H9 (cell line): ENCODE data around the gene TMPRSS6. TPM values are rescaled to one million over a fixed set of nuclear protein-coding genes. Genes with fewer than 3 reads are reported as not detected.

Source experiments
- DNase-seq: peaks from one replicate; pipeline ENCODE4 v3.0.0-alpha.2; 2017
- H2AFZ ChIP-seq: one replicate; pipeline ENCODE4 v1.6.1; 2013; ENCODE audit warnings: mild to moderate bottlenecking, low read length, control low read depth, moderate library complexity
- H2AK5ac ChIP-seq: 2 replicates; pipeline ENCODE4 v1.6.1; 2013; ENCODE audit warnings: low read length, control low read depth, mixed read lengths; ENCODE audit not compliant: insufficient read length
- H2BK120ac ChIP-seq: one replicate; pipeline ENCODE4 v1.6.1; 2013; ENCODE audit warnings: low read depth, mild to moderate bottlenecking, low read length, control low read depth, inconsistent platforms; ENCODE audit not compliant: poor library complexity, severe bottlenecking
- H2BK12ac ChIP-seq: 2 replicates; pipeline ENCODE4 v1.6.1; 2013; ENCODE audit warnings: low read length, control low read depth, mixed read lengths, low read depth; ENCODE audit not compliant: insufficient read length
- H2BK15ac ChIP-seq: 2 replicates; pipeline ENCODE4 v1.6.1; 2013; ENCODE audit warnings: low read depth, low read length, control low read depth
- H2BK20ac ChIP-seq: one replicate; pipeline ENCODE4 v1.6.1; 2013; ENCODE audit warnings: low read depth, mild to moderate bottlenecking, low read length, control low read depth, inconsistent platforms; ENCODE audit not compliant: poor library complexity, severe bottlenecking
- H2BK5ac ChIP-seq: 2 replicates; pipeline ENCODE4 v1.6.1; 2013; ENCODE audit warnings: low read length, control low read depth, mixed read lengths; ENCODE audit not compliant: insufficient read length
- H3K14ac ChIP-seq: 2 replicates; pipeline ENCODE4 v1.6.1; 2013; ENCODE audit warnings: low read length, control low read depth; ENCODE audit not compliant: insufficient read depth
- H3K18ac ChIP-seq: 2 replicates; pipeline ENCODE4 v1.6.1; 2013; ENCODE audit warnings: low read depth, mild to moderate bottlenecking, mixed read lengths, low read length, control low read depth; ENCODE audit not compliant: insufficient read length
- H3K23ac ChIP-seq: 2 replicates; pipeline ENCODE4 v1.6.1; 2013; ENCODE audit warnings: low read length, control low read depth, mixed read lengths, low read depth; ENCODE audit not compliant: insufficient read length
- H3K23me2 ChIP-seq: 2 replicates; pipeline ENCODE4 v1.6.1; 2013; ENCODE audit warnings: low read depth, mild to moderate bottlenecking, mixed read lengths, low read length, control low read depth; ENCODE audit not compliant: insufficient read length, poor library complexity, severe bottlenecking
- H3K27ac ChIP-seq: 2 replicates; pipeline ENCODE4 v1.5.1; 2013; ENCODE audit warnings: low read length, control low read depth, mixed read lengths, low read depth; ENCODE audit not compliant: insufficient read length
- H3K27me3 ChIP-seq: 2 replicates; pipeline ENCODE4 v1.6.1; 2013; ENCODE audit warnings: low read length, control low read depth, inconsistent platforms; ENCODE audit not compliant: insufficient read depth
- H3K4ac ChIP-seq: 2 replicates; pipeline ENCODE4 v1.6.1; 2013; ENCODE audit warnings: low read depth, mild to moderate bottlenecking, control low read depth, inconsistent platforms, low read length, moderate library complexity
- H3K4me1 ChIP-seq: 2 replicates; pipeline ENCODE4 v1.6.1; 2013; ENCODE audit warnings: low read length, control low read depth, inconsistent platforms; ENCODE audit not compliant: insufficient read depth
- H3K4me2 ChIP-seq: 2 replicates; pipeline ENCODE4 v1.6.1; 2013; ENCODE audit warnings: low read length, control low read depth, mixed read lengths; ENCODE audit not compliant: insufficient read length, insufficient read depth
- H3K56ac ChIP-seq: 2 replicates; pipeline ENCODE4 v1.6.1; 2013; ENCODE audit warnings: low read depth, mild to moderate bottlenecking, mixed read lengths, low read length, control low read depth; ENCODE audit not compliant: insufficient read length
- H3K79me1 ChIP-seq: 2 replicates; pipeline ENCODE4 v1.6.1; 2013; ENCODE audit warnings: low read depth, mild to moderate bottlenecking, moderate library complexity, low read length, control low read depth, inconsistent platforms; ENCODE audit not compliant: insufficient read depth, poor library complexity, severe bottlenecking
- H3K79me2 ChIP-seq: 2 replicates; pipeline ENCODE4 v1.6.1; 2013; ENCODE audit warnings: low read length, control low read depth, inconsistent platforms; ENCODE audit not compliant: insufficient read depth
- H3K9ac ChIP-seq: 2 replicates; pipeline ENCODE4 v1.6.1; 2013; ENCODE audit warnings: low read length, control low read depth, mixed read lengths; ENCODE audit not compliant: insufficient read length; ENCODE audit errors: extremely low read depth
- H3K9me3 ChIP-seq: one replicate; pipeline ENCODE4 v1.6.1; 2013; ENCODE audit warnings: low read depth, low read length, inconsistent platforms; ENCODE audit not compliant: control insufficient read depth
- H3T11ph ChIP-seq: one replicate; pipeline ENCODE4 v1.6.1; 2013; ENCODE audit warnings: mild to moderate bottlenecking, low read length, control low read depth, inconsistent platforms
- H4K20me1 ChIP-seq: one replicate; pipeline ENCODE4 v1.6.1; 2013; ENCODE audit not compliant: control insufficient read depth, insufficient read length, insufficient read depth
- H4K5ac ChIP-seq: 2 replicates; pipeline ENCODE4 v1.6.1; 2013; ENCODE audit warnings: low read depth, mild to moderate bottlenecking, mixed read lengths, low read length, control low read depth; ENCODE audit not compliant: insufficient read length
- H4K8ac ChIP-seq: replicated peaks from 2 replicates; pipeline ENCODE4 v1.6.1; 2013; ENCODE audit warnings: low read length, control low read depth, mixed read lengths, low read depth; ENCODE audit not compliant: insufficient read length
- H4K91ac ChIP-seq: 2 replicates; pipeline ENCODE4 v1.6.1; 2013; ENCODE audit warnings: low read depth, mild to moderate bottlenecking, moderate library complexity, mixed read lengths, low read length, control low read depth; ENCODE audit not compliant: insufficient read length
- H3K27ac Mint-ChIP-seq, 3 experiments: 2 replicates in 2 of 3; 3 replicates in 1 of 3; pipeline ENCODE4 v1.8.0; 2020 to 2021; ENCODE audit warnings: mixed read lengths in 3 of 3, mild to moderate bottlenecking in 1 of 3, moderate library complexity in 1 of 3
- H3K27me3 Mint-ChIP-seq: 2 replicates; pipeline ENCODE4 v1.8.0; 2021; ENCODE audit warnings: low read depth, mild to moderate bottlenecking, moderate library complexity, mixed read lengths
- H3K36me3 Mint-ChIP-seq, 3 experiments: 2 replicates in 2 of 3; 3 replicates in 1 of 3; pipeline ENCODE4 v1.8.0; 2020 to 2021; ENCODE audit warnings: low read depth in 3 of 3, mixed read lengths in 3 of 3; ENCODE audit not compliant: insufficient read depth in 1 of 3
- H3K4me1 Mint-ChIP-seq, 2 experiments: 2 replicates each; pipeline ENCODE4 v1.8.0; 2020; ENCODE audit warnings: mixed read lengths in 2 of 2
- H3K4me3 Mint-ChIP-seq, 2 experiments: 2 replicates in 1 of 2; 3 replicates in 1 of 2; pipeline ENCODE4 v1.8.0; 2020 to 2021; ENCODE audit warnings: mild to moderate bottlenecking in 2 of 2, mixed read lengths in 2 of 2, moderate library complexity in 1 of 2
- H3K9me3 Mint-ChIP-seq, 2 experiments: 2 replicates in 1 of 2; 3 replicates in 1 of 2; pipeline ENCODE4 v1.8.0; 2020; ENCODE audit warnings: mild to moderate bottlenecking in 2 of 2, mixed read lengths in 2 of 2, moderate library complexity in 1 of 2
- CTCF ChIP-seq: fragments of 200-600 bp; sonication (generic); conservative IDR thresholded peaks from 3 replicates; pipeline ENCODE4 v1.8.0; 2021; ENCODE audit warnings: antibody characterized with exemption, mild to moderate bottlenecking
- WGBS: extraction: QIAGEN DNeasy Blood & Tissue Kit; methylation state at CpG from one replicate; pipeline ENCODE4 v1.1.7; 2013; ENCODE audit warnings: missing lambda C conversion rate, low lambda C conversion rate, mixed read lengths; ENCODE audit not compliant: insufficient read length; ENCODE audit errors: extremely low coverage; 5-methylcytosine and 5-hydroxymethylcytosine counted together
- total RNA-seq: library from RNA; stranded (reverse); gene quantifications from 2 replicates; pipeline ENCODE4 v1.2.1, GENCODE V29; 2021

The TMPRSS6 gene
- total RNA-seq, 1 experiment from 2014 or later: not detected

- Histone ChIP-seq H3K18ac (no peak overlapping the region), H3K56ac (no peak overlapping the region), H4K8ac (no peak overlapping the region), H4K20me1 (no peaks in the 10 kb centered on the region), H3K4ac (no peak overlapping the region), H3K9me3 (no peaks in the 10 kb centered on the region), H3K27me3 (no peaks in the 10 kb centered on the region; the same call in 1 of the 2 replicates), H2BK20ac (no peak overlapping the region), H3K4me1 (no peaks in the 10 kb centered on the region), H2BK15ac (no peak overlapping the region), H2BK12ac (no peak overlapping the region), H3K27ac (no peak overlapping the region), H2BK120ac (no peak overlapping the region), H3T11ph (no peak overlapping the region), H4K5ac (no peak overlapping the region), H3K14ac (no peak overlapping the region), H3K4me2 (no peak overlapping the region), H3K9ac (no peak overlapping the region), H3K79me2 (no peaks in the 10 kb centered on the region), H2BK5ac (no peak overlapping the region), H3K23me2 (peaks cover under 1% of the 10 kb centered on the region), H2AFZ (no peak overlapping the region), H2AK5ac (no peak overlapping the region), H3K23ac (no peak overlapping the region), H3K79me1 (no peaks in the 10 kb centered on the region), H4K91ac (no peak overlapping the region)
- no peaks in the 10 kb centered on the region; a peak in 1 of 5 replicates for H3K9me3 Mint-ChIP-seq
- no peak for TF ChIP-seq CTCF
- no peak for DNase-seq
- no peaks in the 10 kb centered on the region for H3K36me3 Mint-ChIP-seq
- H3K27ac Mint-ChIP-seq: no peak overlapping the region; a peak in 1 of 7 replicates
- WGBS: no CpG with 5 or more reads among the region's 7 CpGs
- H3K4me1 Mint-ChIP-seq: peaks cover 5 to 18% of the 10 kb centered on the region in 2 experiments
- H3K27me3 Mint-ChIP-seq: peaks cover 40% of the 10 kb centered on the region
- H3K4me3 Mint-ChIP-seq: no peak overlapping the region; a peak in 1 of 5 replicates
Measured at GRCh38 chr22:37047006-37047405, 62.5 kb downstream of the TMPRSS6 start.
